IPS-18c (cell line): ENCODE results near the gene LPIN2.

Experiments
- H3K4me3 ChIP-seq: 2 replicates; pipeline ENCODE4 v1.7.0; 2013; ENCODE audit warnings: low read depth, mild to moderate bottlenecking, low read length, moderate library complexity; ENCODE audit not compliant: insufficient read depth
- H3K9me3 ChIP-seq: one replicate; pipeline ENCODE4 v1.6.1; 2013; ENCODE audit warnings: mild to moderate bottlenecking, low read length, moderate library complexity; ENCODE audit not compliant: control insufficient read depth, insufficient read depth

Gene LPIN2

DNA sequence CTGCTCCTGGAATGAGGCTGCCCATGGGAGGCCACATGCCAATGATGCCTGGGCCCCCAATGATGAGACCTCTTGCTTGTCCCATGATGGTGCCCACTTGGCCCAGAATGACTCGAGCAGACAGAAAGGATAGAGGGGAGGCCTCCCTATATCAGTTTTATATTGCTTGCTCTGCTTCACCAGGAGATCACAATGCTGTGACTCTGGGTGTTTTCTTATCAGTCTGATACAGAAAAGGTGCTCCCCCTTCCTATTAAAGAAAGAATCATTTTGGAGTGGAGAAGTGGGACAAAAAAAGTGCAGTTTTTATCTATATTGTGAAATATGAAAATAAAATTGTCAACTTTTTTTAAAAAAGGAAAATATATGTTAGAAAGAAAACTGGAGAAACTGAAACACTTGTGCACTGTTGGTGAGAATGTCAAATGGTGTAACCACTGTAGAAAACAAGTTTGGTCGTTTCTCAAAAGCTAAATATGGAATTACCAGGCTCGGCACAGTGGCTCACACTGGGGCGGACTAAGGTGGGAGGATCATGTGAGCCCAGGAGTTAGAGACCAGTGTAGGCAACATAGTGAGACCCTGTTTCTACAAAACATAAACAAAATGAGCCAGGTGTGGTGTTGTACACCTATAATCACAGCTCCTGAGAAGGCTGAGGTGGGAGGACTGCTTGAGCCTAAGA is 21.8 kb downstream of the LPIN2 start:
- no peak overlapping the region for H3K4me3 ChIP-seq
- no peaks in the 10 kb centered on the region for H3K9me3 ChIP-seq

DNA sequence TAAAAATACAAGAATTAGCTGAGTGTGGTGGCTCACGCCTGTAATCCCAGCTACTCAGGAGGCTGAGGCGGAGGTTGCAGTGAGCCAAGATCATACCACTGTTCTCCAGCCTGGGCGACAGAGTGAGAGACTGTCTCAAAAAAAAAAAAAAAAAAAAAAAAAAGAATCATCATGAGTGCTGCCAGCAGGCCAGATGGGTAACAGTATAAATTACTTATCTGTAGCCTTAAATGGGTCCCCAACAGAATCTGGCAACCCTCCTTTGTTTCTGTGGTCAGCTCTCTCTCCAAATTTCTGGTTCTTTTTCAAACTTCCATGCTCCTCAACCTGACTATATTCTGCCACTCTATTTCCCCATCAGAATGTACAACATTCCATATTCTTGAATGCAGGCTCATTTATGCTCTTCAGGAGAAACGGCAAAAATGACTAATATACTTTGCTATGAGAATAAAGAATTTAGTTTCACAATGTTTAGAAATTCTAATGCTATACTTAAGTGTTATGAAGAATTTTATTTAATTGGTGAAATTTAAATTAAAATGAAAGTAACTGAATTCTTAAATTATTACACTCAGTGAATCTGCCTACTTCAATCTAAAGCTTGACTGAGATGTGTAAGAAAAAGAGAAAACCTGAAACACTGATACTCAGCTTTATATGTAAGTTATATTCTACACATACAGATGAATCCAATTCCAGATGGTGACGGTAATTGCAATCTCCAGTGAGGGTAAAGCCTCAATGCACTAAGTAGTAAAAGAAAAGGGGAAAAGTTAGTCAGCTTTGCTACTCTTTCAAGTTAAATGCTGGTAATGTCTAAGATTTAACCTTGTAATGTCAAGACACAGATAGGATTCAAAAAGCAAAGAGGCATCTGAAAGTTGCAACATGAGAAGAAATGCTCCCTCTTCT is 24.8 kb downstream of the LPIN2 start:
- Histone ChIP-seq H3K4me3 (no peak overlapping the region), H3K9me3 (no peaks in the 10 kb centered on the region)

DNA sequence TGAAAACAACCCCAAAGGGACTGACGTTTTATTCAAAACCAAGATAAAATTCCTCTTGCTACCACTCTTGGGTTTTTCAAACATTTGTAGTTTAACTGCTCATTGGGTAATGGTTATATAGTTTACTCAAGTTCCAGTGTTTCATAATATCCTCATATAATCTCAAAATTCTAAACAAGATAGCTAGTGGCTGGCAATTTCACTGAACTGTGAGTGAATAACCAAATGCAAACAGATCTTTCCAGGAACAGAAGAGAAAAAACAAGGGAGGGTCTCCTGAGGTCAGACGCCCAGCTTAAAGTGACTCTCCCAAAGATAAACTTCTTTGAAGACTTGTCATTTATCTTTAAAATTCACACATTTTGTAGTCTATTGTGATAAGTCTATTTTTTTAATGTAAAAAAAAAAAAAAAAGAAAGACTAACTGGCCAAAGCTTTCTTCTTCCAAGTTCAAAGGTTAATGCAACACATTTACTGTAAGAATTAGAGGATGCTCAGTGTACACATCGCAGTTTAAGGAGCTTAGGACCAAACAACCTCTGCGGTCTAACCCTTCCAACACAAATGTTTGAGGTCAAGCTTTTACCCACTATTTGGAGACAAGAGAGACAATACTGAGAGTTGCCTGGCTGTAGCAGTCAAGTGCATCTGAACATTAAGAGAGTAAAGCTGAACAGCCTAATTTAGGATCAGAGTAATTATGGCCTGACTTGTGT is 26.6 kb downstream of the LPIN2 start:
- H3K4me3 ChIP-seq = no peak overlapping the region
- H3K9me3 ChIP-seq = no peaks in the 10 kb centered on the region

DNA sequence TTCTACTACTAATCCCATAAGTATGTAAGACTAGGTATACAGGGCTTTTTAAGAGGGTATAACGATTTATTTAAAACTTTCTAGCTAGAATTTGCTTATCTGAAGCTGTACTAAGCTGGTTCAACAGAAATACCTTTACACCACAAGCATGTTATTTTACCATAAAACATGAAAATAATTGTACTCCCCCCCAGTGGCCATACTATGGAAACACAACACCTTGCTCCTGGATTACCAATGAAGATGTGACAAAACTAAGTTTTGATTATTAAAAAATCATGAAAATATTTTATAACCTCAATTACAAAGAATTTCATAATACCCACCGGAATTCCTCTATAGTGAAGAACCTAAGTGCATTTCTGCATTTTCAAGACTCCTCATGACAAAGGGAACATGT is 27.3 kb downstream of the LPIN2 start:
- H3K4me3 ChIP-seq = no peak overlapping the region
- no peaks in the 10 kb centered on the region for H3K9me3 ChIP-seq

DNA sequence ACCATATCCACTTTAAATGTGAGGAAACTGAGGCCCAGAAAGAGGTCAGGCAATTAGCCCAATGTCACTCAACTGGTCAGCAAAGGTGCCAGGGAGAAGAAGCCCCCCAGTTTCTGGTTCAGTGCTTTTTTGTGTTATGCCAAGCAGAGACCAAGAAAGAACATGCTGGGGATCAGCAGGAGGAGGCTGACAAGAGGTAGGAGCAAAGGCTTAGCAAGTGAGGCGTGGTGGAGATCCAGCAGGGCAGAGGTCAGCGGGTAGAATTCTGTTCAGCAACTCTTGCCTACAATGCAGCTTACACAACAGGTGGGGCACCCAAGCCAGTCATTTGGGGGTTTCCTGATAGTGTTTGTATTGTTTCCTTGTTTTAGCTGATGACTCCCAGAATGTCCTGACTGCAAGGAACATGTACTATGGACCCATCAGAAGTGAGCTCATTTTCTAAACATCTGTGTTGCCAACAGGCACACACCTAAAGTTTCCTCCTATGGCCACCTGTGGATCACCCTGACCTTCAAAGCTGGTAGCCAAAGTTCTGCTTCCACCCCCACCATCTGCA is 28.2 kb downstream of the LPIN2 start:
- H3K4me3 ChIP-seq = no peak overlapping the region

DNA sequence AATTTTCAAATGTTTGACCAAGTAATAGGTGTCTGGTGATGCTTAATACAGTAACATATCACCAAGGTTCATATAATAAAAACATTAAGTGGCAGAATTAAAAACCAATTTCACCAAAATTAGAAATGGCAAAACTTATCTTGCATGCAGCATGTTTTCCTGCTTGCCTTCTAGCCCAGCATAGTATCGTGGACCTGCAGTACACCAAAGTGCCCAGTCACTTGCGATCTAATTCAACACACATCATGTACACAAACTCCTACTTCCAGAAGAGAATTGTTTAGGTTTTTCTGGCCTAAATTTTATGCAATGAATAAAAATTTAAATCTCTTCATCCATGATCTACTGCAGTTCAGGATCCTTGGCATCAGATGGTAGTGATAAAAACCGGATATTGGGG is 28.9 kb downstream of the LPIN2 start:
- H3K4me3 ChIP-seq = no peak overlapping the region
- no peaks in the 10 kb centered on the region for H3K9me3 ChIP-seq

More for the DNA sequence above, 28.2 kb downstream of the LPIN2 start:
- no peaks in the 10 kb centered on the region for H3K9me3 ChIP-seq

DNA sequence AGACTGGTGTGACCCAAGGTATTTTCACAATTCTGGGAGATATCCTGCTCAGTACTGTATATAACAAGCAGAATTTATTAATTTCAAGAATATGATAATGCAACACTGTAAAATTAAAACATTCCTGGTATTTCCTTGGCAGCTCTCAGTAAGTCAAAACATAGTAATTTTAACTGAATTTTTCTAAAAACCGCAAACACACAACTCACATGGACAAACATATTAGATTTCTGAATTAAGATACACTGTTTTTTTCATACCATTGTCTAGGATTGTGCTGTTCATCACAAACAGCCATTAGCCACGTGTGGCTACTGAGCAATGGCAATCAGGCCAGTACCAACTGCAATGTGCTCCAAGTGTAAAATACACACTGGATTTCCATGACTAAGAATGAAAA is 29.6 kb downstream of the LPIN2 start:
- no peak overlapping the region for H3K4me3 ChIP-seq
- H3K9me3 ChIP-seq = no peaks in the 10 kb centered on the region

DNA sequence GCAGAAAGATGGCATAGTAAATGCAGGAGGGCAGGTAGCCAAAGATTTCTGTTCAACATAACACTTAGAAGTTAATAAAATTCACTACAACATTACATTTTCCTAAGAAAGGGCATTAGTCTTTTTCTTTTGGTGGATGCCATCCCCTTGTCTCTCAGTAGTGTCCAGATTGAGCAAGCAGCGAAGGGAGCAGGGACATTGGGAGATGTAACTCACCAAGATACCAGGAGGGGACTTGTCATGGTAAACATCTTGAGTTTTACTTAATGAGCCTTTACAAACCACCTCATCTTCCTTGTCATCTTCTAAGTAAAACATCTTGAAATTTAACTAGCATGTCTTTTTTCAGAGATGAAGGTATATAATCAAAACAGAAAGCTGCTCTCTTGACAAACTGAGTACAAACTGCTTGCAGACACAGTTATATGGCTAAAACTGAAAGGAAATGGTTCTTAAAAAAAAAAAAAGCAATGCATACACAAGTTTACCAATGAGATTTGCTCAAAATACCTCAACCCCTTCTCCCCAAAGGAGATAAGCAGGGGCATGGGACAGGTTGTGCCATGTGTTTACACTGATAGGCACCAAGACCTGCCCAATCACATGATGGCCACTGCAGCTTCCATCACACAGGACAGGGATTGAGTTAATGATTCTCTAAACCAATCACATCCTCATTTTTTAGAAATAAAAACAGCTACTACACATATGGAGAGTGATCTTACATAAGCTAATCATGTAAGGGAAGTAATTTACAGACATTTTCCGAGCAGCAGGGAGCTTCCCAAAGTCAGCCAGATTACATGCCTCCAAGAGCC is 30.3 kb downstream of the LPIN2 start:
- no peak overlapping the region for H3K4me3 ChIP-seq
- H3K9me3 ChIP-seq = no peaks in the 10 kb centered on the region

DNA sequence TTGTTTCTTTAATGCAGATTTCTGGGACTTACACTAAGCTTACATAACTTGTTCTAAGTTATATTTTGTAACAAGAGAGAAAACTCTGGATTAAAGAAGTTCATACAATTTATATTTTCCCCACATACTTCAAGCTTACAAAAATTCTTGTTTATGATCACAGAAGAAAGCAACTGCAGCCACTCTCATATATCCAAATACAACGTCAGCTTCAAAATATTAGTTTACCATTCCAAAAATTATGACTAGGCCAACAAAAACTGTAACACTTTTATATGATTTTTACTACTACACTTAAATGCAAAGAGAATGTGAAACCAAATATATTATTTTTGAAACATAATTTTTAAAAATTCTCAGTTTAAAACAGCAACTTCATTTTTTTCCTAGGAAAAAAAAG is 30.9 kb downstream of the LPIN2 start:
- Histone ChIP-seq H3K9me3 (no peaks in the 10 kb centered on the region), H3K4me3 (no peak overlapping the region)

DNA sequence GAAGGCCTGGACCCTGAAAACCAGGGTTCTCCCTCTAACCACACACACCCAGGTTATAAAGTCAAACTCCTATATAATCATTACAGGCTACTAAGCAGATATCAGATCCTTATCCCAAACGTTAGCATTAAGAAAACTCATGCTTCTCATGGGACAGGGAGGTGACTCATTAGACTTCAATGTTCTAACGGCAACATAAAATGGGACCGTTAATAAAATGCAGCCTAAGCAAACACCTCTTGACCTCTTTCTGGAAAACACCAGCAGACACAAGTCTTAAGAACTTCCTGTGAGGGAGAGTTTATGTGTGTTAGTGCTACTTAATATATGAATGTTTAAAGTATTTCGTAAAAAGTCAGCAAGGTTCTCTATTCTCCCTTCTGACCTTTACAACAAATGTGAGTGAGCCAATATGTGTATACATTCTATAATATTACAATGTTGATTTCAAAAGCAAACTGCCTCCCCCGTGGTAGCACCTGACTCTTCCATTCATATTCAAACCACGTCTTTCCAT is 31.7 kb downstream of the LPIN2 start:
- H3K4me3 ChIP-seq = no peak overlapping the region
- no peaks in the 10 kb centered on the region for H3K9me3 ChIP-seq

DNA sequence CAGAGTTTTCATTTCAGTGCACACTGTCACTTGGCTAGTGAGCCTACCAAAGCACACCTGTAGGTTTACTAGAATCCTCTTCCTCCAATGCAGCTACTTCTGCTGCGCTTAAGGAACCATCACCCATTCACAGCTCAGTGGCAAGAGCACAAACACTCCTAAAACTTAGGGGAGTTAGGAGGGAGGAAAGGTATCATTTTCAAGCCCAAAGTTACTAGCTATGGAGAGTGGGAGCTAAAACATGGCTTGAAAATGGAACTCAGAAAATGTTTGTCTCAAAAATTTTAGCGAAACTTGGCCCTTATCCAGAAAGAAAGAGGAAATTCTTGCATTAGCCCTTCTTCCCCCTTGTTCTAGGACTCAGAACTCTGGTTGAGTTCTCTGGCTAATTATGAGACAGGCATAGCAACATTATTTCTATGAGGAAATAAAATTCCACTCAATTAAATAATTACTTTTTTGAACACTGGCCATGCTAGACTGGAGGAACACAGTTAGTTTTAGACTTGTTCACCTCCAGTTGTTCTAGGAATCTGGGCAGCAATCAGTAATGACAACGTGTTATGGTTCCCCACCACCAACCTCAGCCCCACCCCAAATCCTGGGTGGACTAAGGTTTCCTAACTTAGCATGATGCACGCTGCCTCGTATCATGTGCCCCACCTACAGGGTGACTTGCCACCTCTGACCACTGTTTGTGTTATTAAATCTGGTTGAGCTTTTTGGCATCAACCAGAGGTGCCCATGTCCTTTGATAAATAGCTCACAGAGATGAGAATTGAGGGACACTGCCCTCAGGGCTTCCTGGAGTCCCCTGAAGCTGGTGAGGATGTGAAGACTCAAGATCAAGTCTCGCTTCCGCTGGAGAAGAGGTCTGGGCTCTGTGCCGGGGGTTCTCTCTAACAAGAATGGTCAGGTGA is 32.8 kb downstream of the LPIN2 start:
- Histone ChIP-seq H3K9me3 (no peaks in the 10 kb centered on the region), H3K4me3 (no peak overlapping the region)

DNA sequence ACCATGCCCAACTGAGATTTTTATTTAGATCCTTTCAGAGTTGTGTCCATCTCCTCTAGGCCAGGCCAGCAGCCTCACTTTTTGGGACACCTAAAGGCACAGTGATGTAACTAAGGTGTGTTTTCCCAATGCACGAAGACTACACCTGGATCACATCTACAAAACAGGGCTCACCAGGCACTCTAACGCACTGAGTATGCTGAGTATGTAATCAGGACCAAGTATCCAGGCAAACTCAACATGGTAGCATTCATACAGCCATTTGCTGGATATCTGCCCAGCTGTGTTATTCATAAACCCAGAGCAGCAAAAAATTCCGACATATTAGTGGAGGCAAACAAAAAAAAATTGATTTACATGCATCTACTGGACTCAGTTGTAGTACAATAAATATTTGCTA is 33.8 kb downstream of the LPIN2 start:
- Histone ChIP-seq H3K4me3 (no peak overlapping the region), H3K9me3 (no peaks in the 10 kb centered on the region)

DNA sequence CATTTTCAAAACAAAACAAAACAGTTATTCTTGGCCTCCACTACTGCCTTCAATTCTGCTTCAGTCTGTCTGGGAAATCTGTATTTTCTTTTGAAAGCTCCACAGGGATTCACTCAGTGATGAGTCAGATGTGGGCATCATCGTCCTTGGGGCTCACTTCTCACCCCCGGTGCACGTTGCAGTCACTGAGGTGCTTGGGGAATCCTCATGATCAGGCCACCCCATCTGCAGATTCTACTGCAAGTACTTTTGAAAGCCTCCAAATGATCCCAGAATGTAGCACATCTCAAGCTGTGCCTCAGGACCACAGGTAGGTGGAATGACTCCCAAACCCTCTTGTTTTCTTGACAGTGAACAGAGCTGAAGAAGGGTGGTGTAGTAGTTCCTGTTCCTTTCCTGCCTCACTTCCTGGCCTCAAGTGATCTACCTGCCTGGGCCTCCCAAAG is 34.3 kb downstream of the LPIN2 start:
- Histone ChIP-seq H3K4me3 (no peak overlapping the region), H3K9me3 (no peaks in the 10 kb centered on the region)

DNA sequence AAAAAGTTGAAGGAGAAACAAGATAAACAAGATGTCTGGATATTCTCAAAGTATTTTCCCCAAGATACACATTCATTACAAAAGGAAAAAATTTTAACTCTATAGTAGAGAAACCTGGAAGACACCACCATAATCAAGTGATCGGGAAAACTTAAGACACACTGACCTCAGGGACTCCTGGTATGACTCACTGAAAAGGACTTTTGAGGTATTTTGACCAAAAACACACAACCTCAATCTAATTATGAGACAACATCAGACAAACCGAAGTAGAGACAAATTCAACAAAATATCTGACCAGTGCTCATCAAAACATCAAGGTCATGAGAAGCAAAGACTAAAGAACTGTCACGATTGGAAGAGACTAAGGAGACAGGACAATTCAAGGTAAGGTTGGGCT is 34.7 kb downstream of the LPIN2 start:
- Histone ChIP-seq H3K9me3 (no peaks in the 10 kb centered on the region), H3K4me3 (no peak overlapping the region)

DNA sequence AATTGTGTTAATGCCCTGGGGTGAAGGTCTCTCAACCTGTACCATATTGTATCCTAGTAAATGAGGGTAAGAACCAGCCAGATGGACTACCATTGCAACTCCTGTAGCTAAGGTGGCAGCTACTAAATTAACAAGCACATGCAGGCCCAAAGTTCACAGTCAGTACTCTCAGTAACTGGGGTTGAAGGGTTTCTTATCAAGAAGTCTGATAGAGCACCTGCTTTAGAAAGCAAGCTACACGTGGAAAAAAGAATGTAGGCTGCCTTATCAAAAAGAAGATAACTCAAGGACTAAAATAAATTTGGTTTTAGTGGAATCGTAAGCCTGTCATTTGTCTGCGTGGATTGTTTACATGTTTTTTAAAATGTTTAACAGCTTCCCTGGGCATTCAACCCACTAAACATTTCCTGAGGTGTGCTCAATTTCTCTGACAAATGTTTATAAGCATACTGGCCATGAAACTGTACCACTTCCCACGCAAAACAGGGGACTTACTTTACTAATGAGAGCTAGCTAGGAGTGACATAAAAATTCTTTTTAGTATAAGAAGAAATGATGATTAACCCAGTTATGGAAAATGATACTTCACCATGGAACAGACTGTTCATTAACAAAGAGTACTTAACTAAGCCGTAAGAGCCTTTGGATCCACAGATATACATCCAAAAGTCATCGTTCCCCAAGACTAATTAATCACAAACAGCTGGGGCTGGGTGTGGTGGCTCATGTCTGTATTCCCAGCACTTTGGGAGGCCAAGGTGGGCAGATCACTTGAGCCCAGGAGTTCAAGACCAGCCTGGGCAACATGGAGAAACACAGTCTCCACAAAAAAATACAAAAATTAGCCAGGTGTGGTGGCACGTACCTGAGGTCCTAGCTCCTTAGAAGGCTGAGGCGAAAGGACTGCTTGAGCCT is 36.5 kb downstream of the LPIN2 start:
- no peaks in the 10 kb centered on the region for H3K9me3 ChIP-seq
- H3K4me3 ChIP-seq = no peak overlapping the region
